Calu3 (cell line): Measurements from ENCODE around the gene CAMKMT. TPM values are rescaled to one million over a fixed set of nuclear protein-coding genes. Genes with fewer than 3 reads are reported as not detected.

ENCODE experiments used
- BruUV-seq: library from RNA; stranded (reverse); fragments of 400-500 nt; replicated peaks from 2 replicates; lab custom pipeline; 2021; lab: Mats Ljungman, UMichigan
- CTCF ChIA-PET: fragments of 300-600 bp; sonication (Branson Sonifier 250); formaldehyde crosslinking; loops from one replicate; lab custom pipeline; 2022; ENCODE audit warnings: antibody characterized with exemption; lab: Charles Lee
- DNase-seq: peaks from one replicate; pipeline ENCODE4 v3.0.0; 2022
- H3K27ac Mint-ChIP-seq: one replicate; pipeline ENCODE4 v1.8.0; 2022; ENCODE audit warnings: mixed read lengths; ENCODE audit not compliant: unreplicated experiment
- H3K27me3 Mint-ChIP-seq: one replicate; pipeline ENCODE4 v1.8.0; 2022; ENCODE audit warnings: mixed read lengths; ENCODE audit not compliant: unreplicated experiment
- H3K36me3 Mint-ChIP-seq: one replicate; pipeline ENCODE4 v1.8.0; 2022; ENCODE audit warnings: mild to moderate bottlenecking, moderate library complexity, mixed read lengths; ENCODE audit not compliant: insufficient read depth, unreplicated experiment
- H3K4me1 Mint-ChIP-seq: one replicate; pipeline ENCODE4 v1.8.0; 2022; ENCODE audit warnings: mild to moderate bottlenecking, low read depth, mixed read lengths; ENCODE audit not compliant: unreplicated experiment
- H3K4me3 Mint-ChIP-seq: one replicate; pipeline ENCODE4 v1.8.0; 2022; ENCODE audit warnings: mild to moderate bottlenecking, low read depth, moderate library complexity, mixed read lengths; ENCODE audit not compliant: unreplicated experiment
- H3K9me3 Mint-ChIP-seq: one replicate; pipeline ENCODE4 v1.8.0; 2022; ENCODE audit warnings: low read depth, mixed read lengths; ENCODE audit not compliant: unreplicated experiment
- CTCF ChIP-seq: fragments of 200-600 bp; IDR thresholded peaks from one replicate; pipeline ENCODE4 v1.8.0; 2022; ENCODE audit warnings: antibody characterized with exemption; ENCODE audit not compliant: unreplicated experiment
- intact Hi-C: fragments of 100-400 bp; cut with micrococcal nuclease; formaldehyde crosslinking; loops from one replicate; pipeline ENCODE4 v1.10.0; 2022; ENCODE audit not compliant: unreplicated experiment
- total RNA-seq: library from RNA; stranded (reverse); gene quantifications from 2 replicates; pipeline ENCODE4 v1.2.3, GENCODE V29; 2022

Gene CAMKMT
- total RNA-seq, 1 experiment from 2014 or later = 20.6 TPM

- no peak for TF ChIP-seq CTCF
- Mint-ChIP-seq H3K36me3 (no peaks in the 10 kb centered on the region), H3K27ac (no peak overlapping the region), H3K4me1 (no peaks in the 10 kb centered on the region), H3K27me3 (no peaks in the 10 kb centered on the region), H3K9me3 (no peaks in the 10 kb centered on the region), H3K4me3 (no peak overlapping the region)
- no TSS peak for BruUV-seq
- CTCF ChIA-PET = no interaction called here
- no peak for DNase-seq
- intact Hi-C loops = no loop called here
Observed at GRCh38 chr2:44676379-44676778, 314.6 kb downstream of the CAMKMT start.

- Mint-ChIP-seq H3K36me3 (no peaks in the 10 kb centered on the region), H3K4me1 (no peaks in the 10 kb centered on the region), H3K27me3 (no peaks in the 10 kb centered on the region), H3K9me3 (no peaks in the 10 kb centered on the region), H3K27ac (no peak overlapping the region), H3K4me3 (no peak overlapping the region)
- TF ChIP-seq CTCF = no peak
- no TSS peak for BruUV-seq
- intact Hi-C loops = no loop called here
- CTCF ChIA-PET = no interaction called here
- DNase-seq = no peak
Observed at GRCh38 chr2:44679584-44679983, 317.8 kb downstream of the CAMKMT start.

- Mint-ChIP-seq H3K4me1 (no peaks in the 10 kb centered on the region), H3K4me3 (no peak overlapping the region), H3K36me3 (no peaks in the 10 kb centered on the region), H3K27me3 (no peaks in the 10 kb centered on the region), H3K27ac (no peak overlapping the region), H3K9me3 (no peaks in the 10 kb centered on the region)
- no peak for DNase-seq
- TF ChIP-seq CTCF = no peak
- no TSS peak for BruUV-seq
- intact Hi-C loops = no loop called here
- CTCF ChIA-PET = no interaction called here
Observed at GRCh38 chr2:44679990-44680389, 318.2 kb downstream of the CAMKMT start.

GRCh38 chr2:44680424-44680971, 318.8 kb downstream of the CAMKMT start:
- Mint-ChIP-seq H3K27me3 (no peaks in the 10 kb centered on the region), H3K9me3 (no peaks in the 10 kb centered on the region), H3K4me3 (no peak overlapping the region), H3K36me3 (no peaks in the 10 kb centered on the region), H3K27ac (no peak overlapping the region), H3K4me1 (no peaks in the 10 kb centered on the region)
- DNase-seq = no peak
- TF ChIP-seq CTCF = no peak
- CTCF ChIA-PET = no interaction called here
- intact Hi-C loops = no loop called here
- no TSS peak for BruUV-seq
